ENCODE results near the gene KAT5. TPM values are rescaled to one million over a fixed set of nuclear protein-coding genes. Genes with fewer than 3 reads are reported as not detected.

The KAT5 gene
- total and polyA plus RNA-seq, 2 experiments from 2014 or later: 33.3 to 34.8 TPM

- no peak for TF ChIP-seq REST (IDR thresholded peaks at IDR 0.05; ENCODE audit: unreplicated experiment)
- no peak for TF ChIP-seq ZNF462 (CRISPR knock-in tag; IDR thresholded peaks at IDR 0.05)
Measured at GRCh38 chr11:65696802-65697552, 15.1 kb upstream of the KAT5 start (continued).

GRCh38 chr11:65698205-65698604, 13.8 kb upstream of the KAT5 start:
- ATAC-seq (no peak), DNase-seq (ENCODE audit: low spot score) (no peak)
- Histone ChIP-seq H3F3A (replicated peaks; ENCODE audit: low read depth) (no peaks in the 10 kb centered on the region), H3K9me2 (ENCODE audit: insufficient read depth) (no peaks in the 10 kb centered on the region; the same call in 1 of the 2 replicates), H3K4me3 (no peak overlapping the region), H3K27me3 (ENCODE audit: insufficient read depth) (no peaks in the 10 kb centered on the region), H3K4me2 (no peak overlapping the region), H4K20me1 (replicated peaks; ENCODE audit: insufficient read depth) (no peaks in the 10 kb centered on the region), H3K79me2 (replicated peaks; ENCODE audit: insufficient read depth) (no peaks in the 10 kb centered on the region), H2AFZ (no peak overlapping the region), H3K27ac (ENCODE audit: low read depth) (no peak overlapping the region), H3K36me3 (ENCODE audit: insufficient read depth) (no peaks in the 10 kb centered on the region), H3K4me1 (ENCODE audit: insufficient read depth) (no peaks in the 10 kb centered on the region)
- Mint-ChIP-seq H3K27me3 (ENCODE audit: insufficient read depth, low read depth, poor library complexity) (peaks cover 6% of the 10 kb centered on the region), H3K36me3 (ENCODE audit: low read depth) (no peaks in the 10 kb centered on the region), H3K9me3 (peaks cover 12% of the 10 kb centered on the region), H3K4me1 (peaks cover 2% of the 10 kb centered on the region; the same call in 2 of the 3 replicates), H3K4me3 (no peak overlapping the region), H3K27ac (no peak overlapping the region)
- TF ChIP-seq ETS1 (IDR thresholded peaks at IDR 0.05) (no peak), JUNB (IDR thresholded peaks at IDR 0.05; ENCODE audit: unreplicated experiment) (no peak), NANOG (IDR thresholded peaks at IDR 0.05; ENCODE audit: borderline replicate concordance) (no peak), EZH2phosphoT487 (IDR thresholded peaks at IDR 0.05; ENCODE audit: unreplicated experiment) (no peak), POLR2AphosphoS5 (IDR thresholded peaks at IDR 0.05; ENCODE audit: low read depth) (no peak)

Data from GM23338 (cell line).